Thyroid gland (tissue), 4 donors: ENCODE measurements around the gene TUBD1. TPM values are rescaled to one million over a fixed set of nuclear protein-coding genes. Genes with fewer than 3 reads are reported as not detected.
A peak's percentile ranks its signal among the peaks of the same experiment; 100 is the strongest.
"Not testable (repeated sequence)": the region's sequence is repeated elsewhere in the genome, so short reads cannot be mapped to it uniquely, and the experiment has no call there.

Source experiments
- DNase-seq, 2 donors: peaks; one replicate each; pipeline ENCODE4 v3.0.0-alpha.2; 2019
- H3K27ac ChIP-seq, 3 donors: fragments of 200-600 bp; sonication (generic); 1 replicate in 2 of 3; 2 replicates in 1 of 3; pipeline ENCODE4 v1.5.1; 2016 to 2019; ENCODE audit warnings: mild to moderate bottlenecking in 1 of 3, moderate library complexity in 1 of 3
- H3K27me3 ChIP-seq: fragments of 200-600 bp; sonication (generic); one replicate; pipeline ENCODE4 v1.5.1; 2019
- H3K36me3 ChIP-seq, 2 donors: fragments of 200-600 bp; sonication (generic); one replicate each; pipeline ENCODE4 v1.5.1; 2016 to 2019
- H3K4me1 ChIP-seq, 2 donors: fragments of 200-600 bp; sonication (generic); one replicate each; pipeline ENCODE4 v1.5.1; 2017 to 2019
- H3K4me3 ChIP-seq, 3 donors: fragments of 200-600 bp; sonication (generic); replicated peaks in 1 of 3; 1 replicate in 2 of 3; 2 replicates in 1 of 3; pipeline ENCODE4 v1.5.1; 2016; ENCODE audit warnings: mild to moderate bottlenecking in 1 of 3
- H3K9me3 ChIP-seq: fragments of 200-600 bp; sonication (generic); one replicate; pipeline ENCODE4 v1.5.1; 2017
- CTCF ChIP-seq, 6 experiments: fragments of 200-600 bp in 3 of 6; fragments of 450-650 bp in 3 of 6; sonication (generic) in 3 of 6; IDR thresholded peaks; one replicate each; pipeline ENCODE4 v1.5.1; 2016 to 2019; ENCODE audit warnings: antibody characterized with exemption in 6 of 6, mild to moderate bottlenecking in 2 of 6, inconsistent platforms in 1 of 6, moderate library complexity in 1 of 6
- POLR2A ChIP-seq, 2 donors: fragments of 450-650 bp; IDR thresholded peaks; one replicate each; pipeline ENCODE4 v1.6.1; 2017; ENCODE audit warnings: antibody characterized with exemption in 2 of 2, mild to moderate bottlenecking in 2 of 2, moderate library complexity in 1 of 2
- WGBS, 2 donors: methylation state at CpG; one replicate each; pipeline ENCODE4 v1.1.5; 2017; 5-methylcytosine and 5-hydroxymethylcytosine counted together
- intact Hi-C: fragments of 100-400 bp; cut with DNase I; formaldehyde crosslinking; loops from one replicate; pipeline ENCODE4 v1.15.1; 2023
- total RNA-seq, 4 donors: library from RNA; depleted of rRNA; stranded (reverse); fragments of >200 nt; gene quantifications; one replicate each; pipeline ENCODE4 v1.2.3, GENCODE V29; 2016

TUBD1 gene
- total RNA-seq, 4 donors from 2014 or later, result 11.2 to 28.4 (median 17.9) TPM

GRCh38 chr17:59853168-59853918 lies 39.4 kb downstream of the TUBD1 start:
- WGBS, 2 donors, result 75 to 80% methylated on average over 14 of the region's 14 CpGs
- intact Hi-C loops, result no loop called here
- Histone ChIP-seq H3K36me3 (no peaks in the 10 kb centered on the region), H3K27me3 (no peaks in the 10 kb centered on the region), H3K27ac (peak overlapping the region in 2 of 3 donors; percentile 46 to 59), H3K9me3 (no peaks in the 10 kb centered on the region), H3K4me3 (no peak overlapping the region), H3K4me1 (peaks cover 9 to 43% of the 10 kb centered on the region in 2 donors)
- TF ChIP-seq POLR2A (IDR thresholded peaks at IDR 0.05) (no peak), CTCF (IDR thresholded peaks at IDR 0.05) (peak in 3 of 6 experiments; percentile 11 to 30 (median 20))
- DNase-seq, result no peak

GRCh38 chr17:59852847-59853167 lies 39.9 kb downstream of the TUBD1 start:
- H3K27me3 ChIP-seq, DNase-seq, H3K36me3 ChIP-seq, intact Hi-C loops, H3K4me3 ChIP-seq, H3K9me3 ChIP-seq: not testable (repeated sequence)
- 93 to 95% methylated on average over 7 of the region's 7 CpGs for WGBS, 2 donors
- H3K27ac ChIP-seq, result peak overlapping the region in 2 of 3 donors; percentile 46 to 59
- H3K4me1 ChIP-seq, result peaks cover 14 to 48% of the 10 kb centered on the region in 2 donors

- no peaks in the 10 kb centered on the region for H3K36me3 ChIP-seq
- no peak for DNase-seq
- peaks cover 25 to 55% of the 10 kb centered on the region in 2 donors for H3K4me1 ChIP-seq
- intact Hi-C loops, result no loop called here
- no peaks in the 10 kb centered on the region for H3K27me3 ChIP-seq
- no peaks in the 10 kb centered on the region for H3K9me3 ChIP-seq
- H3K27ac ChIP-seq, result peak overlapping the region in 2 of 3 donors; percentile 46 to 59
- H3K4me3 ChIP-seq, result no peak overlapping the region
- TF ChIP-seq POLR2A (IDR thresholded peaks at IDR 0.05), result no peak
- TF ChIP-seq CTCF (IDR thresholded peaks at IDR 0.05), result no peak
- 64 to 78% methylated on average over 14 of the region's 14 CpGs for WGBS, 2 donors
These were observed 41.0 kb downstream of the TUBD1 start for GRCh38 chr17:59851439-59852375.

GRCh38 chr17:59850311-59850710 lies 42.4 kb downstream of the TUBD1 start:
- DNase-seq, H3K9me3 ChIP-seq, H3K27me3 ChIP-seq, H3K36me3 ChIP-seq, intact Hi-C loops, H3K27ac ChIP-seq, H3K4me3 ChIP-seq: not testable (repeated sequence)
- peaks cover 37 to 69% of the 10 kb centered on the region in 2 donors for H3K4me1 ChIP-seq
- WGBS, 2 donors, result 87 to 93% methylated on average over 15 of the region's 15 CpGs

GRCh38 chr17:59848778-59849177 lies 44.0 kb downstream of the TUBD1 start:
- H3K4me1 ChIP-seq, result peaks cover 48 to 75% of the 10 kb centered on the region in 2 donors
- DNase-seq, result peak; percentile 91 to 95
- H3K27ac ChIP-seq, result peak overlapping the region; percentile 60 to 98 (median 85)
- H3K36me3 ChIP-seq, result no peaks in the 10 kb centered on the region
- TF ChIP-seq CTCF (IDR thresholded peaks at IDR 0.05) (no peak), POLR2A (IDR thresholded peaks at IDR 0.05) (peak in 1 of 2 donors; percentile 34)
- H3K9me3 ChIP-seq, result no peaks in the 10 kb centered on the region
- intact Hi-C loops, result no loop called here
- WGBS, 2 donors, result 23 to 28% methylated on average over 7 of the region's 7 CpGs
- no peak overlapping the region for H3K4me3 ChIP-seq
- no peaks in the 10 kb centered on the region for H3K27me3 ChIP-seq

- intact Hi-C loops, result no loop called here
- no peak for DNase-seq
- Histone ChIP-seq H3K36me3 (no peaks in the 10 kb centered on the region), H3K9me3 (no peaks in the 10 kb centered on the region), H3K27me3 (no peaks in the 10 kb centered on the region), H3K27ac (peak overlapping the region; percentile 60 to 98 (median 85)), H3K4me1 (peaks cover 48 to 70% of the 10 kb centered on the region in 2 donors), H3K4me3 (no peak overlapping the region)
- TF ChIP-seq POLR2A (IDR thresholded peaks at IDR 0.05) (no peak), CTCF (IDR thresholded peaks at IDR 0.05) (no peak)
- 90 to 96% methylated on average over 6 of the region's 6 CpGs for WGBS, 2 donors
These were observed 44.4 kb downstream of the TUBD1 start for GRCh38 chr17:59848385-59848668.
